GM18511 (cell line): Measurements from ENCODE around the gene PRCD.

Experiments used
- ATAC-seq: cut with Tn5 transposase; IDR thresholded peaks from one replicate; pipeline ENCODE4 v1.9.1; 2021; ENCODE audit warnings: mild to moderate bottlenecking, moderate library complexity; ENCODE audit not compliant: unreplicated experiment

Gene PRCD

GRCh38 chr17:76538281-76538931 lies 1.4 kb upstream of the PRCD start:
- no peak for ATAC-seq

- no peak for ATAC-seq
Observed at GRCh38 chr17:76538941-76539570, 788 bp upstream of the PRCD start.

- no peak for ATAC-seq
Observed at GRCh38 chr17:76540381-76541300, 797 bp downstream of the PRCD start.

GRCh38 chr17:76541739-76542454 lies 2.1 kb downstream of the PRCD start:
- ATAC-seq: no peak

- ATAC-seq: no peak
Observed at GRCh38 chr17:76542566-76542971, 2.7 kb downstream of the PRCD start.

GRCh38 chr17:76542984-76543383 lies 3.1 kb downstream of the PRCD start:
- no peak for ATAC-seq

GRCh38 chr17:76543482-76543825 lies 3.6 kb downstream of the PRCD start:
- ATAC-seq: no peak

GRCh38 chr17:76543826-76544545 lies 4.1 kb downstream of the PRCD start:
- ATAC-seq: no peak

- no peak for ATAC-seq
Observed at GRCh38 chr17:76544546-76545365, 4.9 kb downstream of the PRCD start.

- ATAC-seq: no peak
Observed at GRCh38 chr17:76545918-76546555, 6.2 kb downstream of the PRCD start.

GRCh38 chr17:76546556-76547182 lies 6.8 kb downstream of the PRCD start:
- ATAC-seq: no peak

- no peak for ATAC-seq
Observed at GRCh38 chr17:76547183-76547641, 7.4 kb downstream of the PRCD start.

- ATAC-seq: no peak
Observed at GRCh38 chr17:76547642-76548202, 7.9 kb downstream of the PRCD start.

GRCh38 chr17:76548378-76549214 lies 8.8 kb downstream of the PRCD start:
- no peak for ATAC-seq

- ATAC-seq: no peak
Observed at GRCh38 chr17:76549215-76549518, 9.3 kb downstream of the PRCD start.

GRCh38 chr17:76549539-76549938 lies 9.7 kb downstream of the PRCD start:
- ATAC-seq: no peak

GRCh38 chr17:76550712-76551615 lies 11.1 kb downstream of the PRCD start:
- ATAC-seq: no peak
